Testis (tissue), 2 donors: Measurements from ENCODE around the gene SH3PXD2B.

Experiments used
- CTCF ChIP-seq, 3 experiments: fragments of 450-650 bp in 2 of 3; fragments of 200-600 bp in 1 of 3; sonication (generic) in 1 of 3; IDR thresholded peaks; one replicate each; pipeline ENCODE4 v1.5.1; 2016 to 2019; ENCODE audit warnings: antibody characterized with exemption in 3 of 3, mild to moderate bottlenecking in 2 of 3, moderate library complexity in 1 of 3
- POLR2A ChIP-seq: fragments of 450-650 bp; IDR thresholded peaks from one replicate; pipeline ENCODE4 v1.6.1; 2017; ENCODE audit warnings: antibody characterized with exemption, mild to moderate bottlenecking, moderate library complexity

GRCh38 chr5:172496671-172497371 is 42.5 kb upstream of the SH3PXD2B start:
- no peak for TF ChIP-seq POLR2A
- TF ChIP-seq CTCF (IDR thresholded peaks at IDR 0.05) = no peak
